NCI-H1436 treated with DMSO at 0.1 percent for 48 hours (cell line): ENCODE measurements around the gene QSOX2.

ENCODE experiments used
- DNase-seq: peaks from one replicate; lab custom pipeline; 2025; lab: John Stamatoyannopoulos, UW

QSOX2 gene

GRCh38 chr9:136173648-136174290 lies 71.8 kb downstream of the QSOX2 start:
- no peak for DNase-seq

GRCh38 chr9:136172412-136173079 lies 73.1 kb downstream of the QSOX2 start:
- DNase-seq = no peak

- no peak for DNase-seq
These were observed 73.7 kb downstream of the QSOX2 start for GRCh38 chr9:136171801-136172411.

GRCh38 chr9:136171009-136171800 lies 74.4 kb downstream of the QSOX2 start:
- peak; percentile 34 for DNase-seq

- DNase-seq = no peak
These were observed 75.4 kb downstream of the QSOX2 start for GRCh38 chr9:136170006-136170901.

- DNase-seq = no peak
These were observed 76.1 kb downstream of the QSOX2 start for GRCh38 chr9:136169495-136169894.

GRCh38 chr9:136163248-136163850 lies 82.3 kb downstream of the QSOX2 start:
- DNase-seq = no peak

GRCh38 chr9:136160995-136161610 lies 84.5 kb downstream of the QSOX2 start:
- DNase-seq = no peak

- no peak for DNase-seq
These were observed 85.2 kb downstream of the QSOX2 start for GRCh38 chr9:136160381-136160841.

- DNase-seq = no peak
These were observed 85.8 kb downstream of the QSOX2 start for GRCh38 chr9:136159851-136160250.

- no peak for DNase-seq
These were observed 87.9 kb downstream of the QSOX2 start for GRCh38 chr9:136157477-136158265.
